T-helper 17 cell (primary cell): ENCODE data around the gene LECT2. TPM values are rescaled to one million over a fixed set of nuclear protein-coding genes. Genes with fewer than 3 reads are reported as not detected.

Experiments
- ATAC-seq: fragments of 150-1000 bp; cut with Tn5 transposase; 2 replicates; pipeline ENCODE4 v1.10.0; 2021; ENCODE audit warnings: mild to moderate bottlenecking, moderate library complexity
- DNase-seq, 3 donors: peaks; one replicate each; pipeline versions ENCODE4 v3.0.0 to v3.0.0-alpha.2; 2020 to 2021
- H3K9me3 ChIP-seq: one replicate; pipeline ENCODE4 v1.7.0; 2013; ENCODE audit warnings: low read length, mild to moderate bottlenecking; ENCODE audit not compliant: control insufficient read depth, poor library complexity, severe bottlenecking
- H3K27ac Mint-ChIP-seq: one replicate; pipeline ENCODE4 v1.8.0; 2022; ENCODE audit warnings: mild to moderate bottlenecking, moderate library complexity, mixed read lengths
- H3K27me3 Mint-ChIP-seq: one replicate; pipeline ENCODE4 v1.8.0; 2022; ENCODE audit warnings: mixed read lengths
- H3K36me3 Mint-ChIP-seq: one replicate; pipeline ENCODE4 v1.8.0; 2022; ENCODE audit warnings: low read depth, mixed read lengths
- H3K4me1 Mint-ChIP-seq: one replicate; pipeline ENCODE4 v1.8.0; 2022; ENCODE audit warnings: mild to moderate bottlenecking, mixed read lengths
- H3K4me3 Mint-ChIP-seq: one replicate; pipeline ENCODE4 v1.8.0; 2022; ENCODE audit warnings: mild to moderate bottlenecking, moderate library complexity, mixed read lengths
- total RNA-seq, 4 donors: library from RNA in 2 of 4; stranded (reverse) in 2 of 4; gene quantifications; one replicate each; pipeline ENCODE4 v1.2.3 and lab custom pipeline; 2022 to 2026

Gene LECT2
- total RNA-seq, 2 donors from 2014 or later: not detected

DNA sequence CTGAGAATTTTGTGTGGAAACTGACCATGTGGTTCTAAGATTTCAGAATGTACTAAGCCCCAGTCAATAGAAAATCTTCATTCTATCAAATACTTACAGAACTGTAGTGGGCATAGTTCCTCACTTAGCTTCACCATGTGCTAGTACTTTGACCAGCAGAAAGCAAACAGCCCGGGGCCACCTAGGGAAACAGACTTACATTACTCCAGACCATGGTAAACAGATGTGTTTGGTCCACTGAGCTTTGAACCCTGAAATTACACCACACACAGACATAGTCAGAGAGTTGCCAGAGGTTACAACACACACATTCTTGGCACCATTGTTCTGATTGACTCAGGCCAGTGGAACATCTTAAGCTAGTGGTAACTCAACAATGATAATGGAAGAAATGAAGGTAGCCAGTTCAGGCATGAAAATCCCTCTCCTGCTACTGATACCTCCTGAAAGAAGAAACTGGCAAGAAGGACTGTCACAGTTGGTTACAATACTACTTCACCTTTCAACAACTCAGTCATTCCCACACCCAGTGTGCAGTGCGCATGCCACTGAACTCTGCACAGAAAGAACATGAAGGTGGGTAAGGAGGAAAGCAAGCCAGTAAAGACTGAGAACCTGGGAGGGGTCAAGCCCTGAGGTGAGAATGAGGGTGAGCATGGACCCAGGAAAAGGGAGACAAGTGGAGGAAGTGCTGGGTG is 18.7 kb upstream of the LECT2 start:
- Mint-ChIP-seq H3K4me1 (no peaks in the 10 kb centered on the region), H3K4me3 (no peak overlapping the region)

DNA sequence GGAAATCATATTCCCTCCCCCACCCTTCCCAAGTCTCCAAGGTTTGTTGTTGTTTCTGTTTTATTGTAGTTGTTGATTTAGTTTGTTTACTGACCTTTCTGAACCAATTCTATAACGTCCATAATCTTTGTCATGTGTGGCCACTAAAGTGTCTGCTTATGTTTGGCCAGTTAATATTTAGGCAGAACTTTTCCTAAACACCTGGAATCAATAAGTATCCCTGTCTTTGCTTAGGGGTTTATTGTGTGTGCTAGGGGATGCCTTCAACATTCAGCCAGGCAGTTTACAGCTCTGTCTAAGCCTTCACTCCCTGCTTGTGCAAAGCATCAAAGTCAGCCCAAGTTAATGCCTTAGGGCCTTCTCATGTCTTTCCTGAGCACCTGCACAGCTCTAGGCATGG is 16.9 kb upstream of the LECT2 start:
- no peak overlapping the region for H3K4me3 Mint-ChIP-seq
- H3K27me3 Mint-ChIP-seq: peaks cover 42% of the 10 kb centered on the region
- ATAC-seq: no peak
- no peak overlapping the region for H3K27ac Mint-ChIP-seq
- no peaks in the 10 kb centered on the region for H3K36me3 Mint-ChIP-seq
- no peaks in the 10 kb centered on the region for H3K4me1 Mint-ChIP-seq
- no peak for DNase-seq
- no peaks in the 10 kb centered on the region for H3K9me3 ChIP-seq

More for the DNA sequence above, 18.7 kb upstream of the LECT2 start:
- DNase-seq: no peak
- Mint-ChIP-seq H3K27ac (no peak overlapping the region), H3K27me3 (peaks cover 50% of the 10 kb centered on the region), H3K36me3 (no peaks in the 10 kb centered on the region)
- no peaks in the 10 kb centered on the region for H3K9me3 ChIP-seq
- no peak for ATAC-seq

DNA sequence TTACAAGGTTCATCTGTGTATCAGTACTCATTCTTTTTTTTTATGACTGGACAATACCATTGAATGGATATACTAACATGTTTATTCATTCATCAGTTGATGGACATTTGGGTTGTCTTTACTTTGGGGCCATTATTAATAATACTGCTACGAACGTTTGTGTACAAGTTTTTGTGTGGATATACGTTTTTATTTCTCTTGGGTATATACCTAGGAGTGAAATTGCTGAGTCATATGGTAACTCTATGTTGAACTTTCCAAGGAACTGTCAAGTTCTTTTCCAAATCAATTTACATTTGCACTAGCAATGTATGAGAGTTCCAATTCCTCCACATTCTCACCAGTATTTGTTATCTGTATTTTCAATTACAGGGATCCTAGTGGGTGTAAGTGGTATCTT is 12.0 kb upstream of the LECT2 start:
- Mint-ChIP-seq H3K4me1 (no peaks in the 10 kb centered on the region), H3K36me3 (no peaks in the 10 kb centered on the region)
- ATAC-seq: no peak

DNA sequence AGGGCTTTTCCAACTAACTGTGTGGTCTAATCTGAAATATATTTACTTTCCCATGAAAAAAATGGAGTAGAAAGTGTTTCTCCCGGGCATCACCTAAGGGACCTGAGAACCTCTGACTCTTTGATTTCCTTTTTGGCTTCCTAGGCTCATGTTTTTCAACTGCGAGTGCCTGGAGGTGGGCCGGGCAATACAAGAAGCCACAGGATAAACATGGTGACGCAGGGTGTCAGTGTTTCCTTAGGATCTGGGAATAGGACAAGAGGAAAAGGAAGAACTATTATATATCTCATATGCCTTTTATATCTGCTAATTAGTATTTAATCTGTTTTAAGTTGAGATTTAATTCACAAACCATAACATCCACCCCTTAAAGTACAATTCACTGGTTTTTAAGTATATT is 11.4 kb upstream of the LECT2 start:
- no peak overlapping the region for H3K27ac Mint-ChIP-seq

More for the DNA sequence above, 12.0 kb upstream of the LECT2 start:
- no peak overlapping the region for H3K27ac Mint-ChIP-seq
- H3K4me3 Mint-ChIP-seq: no peak overlapping the region
- no peaks in the 10 kb centered on the region for H3K9me3 ChIP-seq
- DNase-seq: no peak
- H3K27me3 Mint-ChIP-seq: peaks cover 19% of the 10 kb centered on the region

DNA sequence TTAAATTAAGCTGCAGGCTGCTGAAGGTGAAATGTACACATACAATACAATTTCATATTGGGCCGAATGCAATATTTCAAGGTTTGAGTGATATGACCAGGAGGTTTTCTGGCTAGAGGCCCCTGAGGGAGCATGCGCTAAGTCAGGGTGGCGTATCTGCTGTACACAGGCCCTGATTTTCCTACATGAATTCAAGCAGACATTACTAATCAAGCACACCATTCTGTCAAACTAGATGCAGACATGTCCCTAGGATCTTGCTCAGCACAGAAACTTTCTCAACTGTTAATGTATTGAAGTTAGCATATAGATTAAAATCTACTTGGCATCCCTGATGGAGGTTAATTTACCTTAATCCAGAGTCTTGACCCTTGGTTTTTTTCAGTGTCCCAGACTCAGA is 10.7 kb upstream of the LECT2 start:
- H3K9me3 ChIP-seq: no peaks in the 10 kb centered on the region
- no peak for ATAC-seq
- no peak overlapping the region for H3K27ac Mint-ChIP-seq
- no peaks in the 10 kb centered on the region for H3K36me3 Mint-ChIP-seq
- H3K27me3 Mint-ChIP-seq: peaks cover 19% of the 10 kb centered on the region
- no peak overlapping the region for H3K4me3 Mint-ChIP-seq
- DNase-seq: no peak
- H3K4me1 Mint-ChIP-seq: no peaks in the 10 kb centered on the region

More for the DNA sequence above, 11.4 kb upstream of the LECT2 start:
- ATAC-seq (no peak), DNase-seq (no peak)
- Mint-ChIP-seq H3K4me3 (no peak overlapping the region), H3K27me3 (peaks cover 19% of the 10 kb centered on the region), H3K4me1 (no peaks in the 10 kb centered on the region), H3K36me3 (no peaks in the 10 kb centered on the region)
- H3K9me3 ChIP-seq: no peaks in the 10 kb centered on the region

DNA sequence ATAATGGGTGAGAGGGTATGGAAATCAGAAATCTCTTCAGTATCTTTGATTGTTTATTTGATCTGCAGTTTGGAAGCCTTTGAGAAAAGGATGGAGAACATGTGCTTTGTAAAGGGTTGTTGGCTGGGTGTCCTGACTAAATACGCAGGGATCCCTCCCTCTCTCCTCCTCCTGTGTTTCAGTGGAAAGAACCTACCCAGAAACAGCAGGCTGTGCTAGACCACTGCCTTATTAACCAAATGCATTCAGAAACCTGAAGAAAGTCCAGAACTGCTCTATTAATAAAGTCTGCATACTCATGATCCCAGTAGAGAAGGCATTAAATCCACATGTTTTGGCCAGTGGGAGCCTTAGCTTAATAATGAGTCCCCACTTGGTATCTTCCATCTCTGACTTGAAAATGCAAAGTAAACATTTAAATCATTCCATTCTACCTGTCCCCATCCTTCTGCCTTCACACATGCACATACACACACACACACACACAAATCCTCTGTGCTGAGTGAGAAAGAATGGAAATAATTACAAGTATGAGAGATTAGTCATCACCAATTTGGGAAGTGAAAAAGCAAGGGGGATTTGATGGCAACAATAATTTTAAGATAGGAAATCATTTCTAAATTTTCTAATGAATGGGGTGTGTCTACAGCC is 10.0 kb upstream of the LECT2 start:
- ATAC-seq: no peak
- Mint-ChIP-seq H3K4me1 (no peaks in the 10 kb centered on the region), H3K4me3 (no peak overlapping the region), H3K36me3 (no peaks in the 10 kb centered on the region), H3K27ac (no peak overlapping the region), H3K27me3 (peaks cover 24% of the 10 kb centered on the region)
- H3K9me3 ChIP-seq: no peaks in the 10 kb centered on the region
- no peak for DNase-seq

DNA sequence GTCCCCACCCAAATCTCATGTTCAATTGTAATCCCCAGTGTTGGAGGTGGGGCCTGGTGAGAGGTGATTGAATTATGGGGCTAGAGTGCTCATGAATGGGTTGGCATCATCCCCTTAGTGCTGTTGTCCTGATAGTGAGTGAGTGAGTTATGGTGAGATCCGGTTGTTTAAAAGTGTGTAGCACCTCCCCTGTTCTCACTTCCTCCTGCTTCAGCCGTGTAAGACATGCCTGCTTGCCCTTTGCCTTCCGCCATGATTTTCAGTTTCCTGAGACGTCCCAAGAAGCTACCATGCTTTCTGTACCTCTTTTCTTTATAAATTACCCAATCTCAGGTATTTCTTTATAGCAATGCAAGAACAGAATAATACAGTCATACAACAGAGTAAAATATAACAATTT is 742 bp upstream of the LECT2 start:
- Mint-ChIP-seq H3K4me3 (no peak overlapping the region), H3K4me1 (peaks cover 4% of the 10 kb centered on the region), H3K36me3 (peaks cover 3% of the 10 kb centered on the region), H3K27ac (no peak overlapping the region), H3K27me3 (peaks cover 56% of the 10 kb centered on the region)
- H3K9me3 ChIP-seq: no peaks in the 10 kb centered on the region
- DNase-seq (no peak), ATAC-seq (no peak)

DNA sequence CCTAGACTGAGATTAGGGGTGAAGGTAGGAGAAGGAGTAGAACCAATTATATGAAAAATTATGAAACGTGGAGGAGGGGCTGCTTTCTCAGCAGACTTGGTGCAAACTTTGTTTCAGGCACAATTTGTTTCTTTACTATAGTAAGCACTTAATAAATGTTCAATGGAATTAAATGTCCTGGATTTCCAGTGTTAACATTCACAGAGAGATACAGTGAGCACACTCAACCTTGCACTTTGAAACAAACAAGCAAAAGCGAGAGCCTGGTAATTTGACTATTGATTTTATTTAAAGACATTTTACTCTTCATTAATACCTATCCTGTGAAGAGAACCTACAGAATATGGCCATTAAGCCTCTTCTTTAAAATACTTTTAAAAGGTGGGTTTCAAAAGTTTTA is 933 bp downstream of the LECT2 start:
- H3K36me3 Mint-ChIP-seq: peaks cover 3% of the 10 kb centered on the region
- ATAC-seq (no peak), DNase-seq (no peak)
- peaks cover 53% of the 10 kb centered on the region for H3K27me3 Mint-ChIP-seq
- H3K9me3 ChIP-seq: no peaks in the 10 kb centered on the region
- H3K4me1 Mint-ChIP-seq: peaks cover 6% of the 10 kb centered on the region
- no peak overlapping the region for H3K4me3 Mint-ChIP-seq
- no peak overlapping the region for H3K27ac Mint-ChIP-seq

DNA sequence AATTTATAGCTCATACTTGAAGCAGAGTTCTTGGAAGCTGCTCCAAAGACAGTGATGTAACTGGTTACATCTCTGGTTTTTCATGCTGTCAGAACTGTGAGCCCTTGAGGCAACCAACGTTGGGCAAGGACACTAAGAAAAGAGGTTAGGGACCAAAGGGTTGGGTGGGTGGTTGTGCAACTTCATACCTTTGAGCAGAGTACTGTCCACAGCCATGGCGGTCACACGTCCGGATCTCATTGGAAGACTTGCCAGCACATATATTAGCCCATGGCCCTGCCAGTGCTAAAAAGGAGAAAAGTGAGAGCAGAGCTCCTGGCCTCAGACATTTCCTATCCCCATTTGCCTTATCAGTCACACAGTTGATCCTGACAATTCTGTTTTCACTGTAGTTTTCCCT is 2.1 kb downstream of the LECT2 start:
- no peaks in the 10 kb centered on the region for H3K36me3 Mint-ChIP-seq
- no peak overlapping the region for H3K27ac Mint-ChIP-seq
- H3K27me3 Mint-ChIP-seq: peaks cover 45% of the 10 kb centered on the region

DNA sequence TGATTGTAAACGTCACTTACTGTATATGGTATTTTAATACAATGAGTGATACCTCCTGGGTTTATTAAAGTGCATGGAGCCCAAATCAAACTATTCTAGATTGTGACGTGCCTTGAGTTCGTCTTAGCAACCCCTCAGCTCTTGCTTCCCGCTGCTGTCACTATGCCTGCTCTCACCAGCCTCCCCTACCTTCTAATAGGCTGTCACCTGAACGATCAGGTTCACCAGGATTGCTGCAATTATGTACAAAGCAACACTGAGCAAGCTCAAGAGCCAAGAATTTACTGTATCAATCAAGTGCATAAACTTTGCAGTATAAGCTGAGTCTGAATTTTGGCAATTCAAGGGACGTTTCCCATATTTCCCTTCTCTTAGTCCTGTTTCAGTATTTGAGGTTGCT is 3.0 kb downstream of the LECT2 start:
- H3K9me3 ChIP-seq: no peaks in the 10 kb centered on the region
- DNase-seq: no peak
- Mint-ChIP-seq H3K4me3 (no peak overlapping the region), H3K4me1 (peaks cover 4% of the 10 kb centered on the region), H3K27me3 (peaks cover 41% of the 10 kb centered on the region), H3K27ac (no peak overlapping the region), H3K36me3 (no peaks in the 10 kb centered on the region)
- no peak for ATAC-seq

More for the DNA sequence above, 2.1 kb downstream of the LECT2 start:
- no peaks in the 10 kb centered on the region for H3K9me3 ChIP-seq
- ATAC-seq: no peak
- Mint-ChIP-seq H3K4me1 (peaks cover 4% of the 10 kb centered on the region), H3K4me3 (no peak overlapping the region)
- DNase-seq: no peak

DNA sequence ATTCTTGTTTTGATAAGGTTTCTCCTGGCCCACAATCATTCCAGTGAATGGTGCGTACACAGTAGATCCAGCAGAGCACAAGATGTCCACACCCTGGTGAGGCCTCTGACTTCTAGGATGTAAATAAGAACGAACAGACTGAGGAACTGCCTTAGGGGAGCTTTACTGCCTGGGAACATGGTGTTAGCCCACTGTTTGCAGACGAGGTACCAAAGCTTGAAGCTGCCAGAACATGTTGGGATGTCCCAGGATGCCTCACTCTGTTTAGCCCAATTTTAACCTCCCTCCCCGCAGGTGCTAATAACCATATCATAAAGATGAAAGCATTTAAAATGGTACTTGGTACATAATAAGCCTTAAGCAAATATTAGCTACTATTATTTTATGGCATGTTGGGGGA is 3.5 kb downstream of the LECT2 start:
- H3K9me3 ChIP-seq: no peaks in the 10 kb centered on the region
- no peak overlapping the region for H3K27ac Mint-ChIP-seq
- no peak overlapping the region for H3K4me3 Mint-ChIP-seq
- peaks cover 4% of the 10 kb centered on the region for H3K4me1 Mint-ChIP-seq
- no peak for ATAC-seq
- no peaks in the 10 kb centered on the region for H3K36me3 Mint-ChIP-seq
- H3K27me3 Mint-ChIP-seq: peaks cover 38% of the 10 kb centered on the region
- no peak for DNase-seq

DNA sequence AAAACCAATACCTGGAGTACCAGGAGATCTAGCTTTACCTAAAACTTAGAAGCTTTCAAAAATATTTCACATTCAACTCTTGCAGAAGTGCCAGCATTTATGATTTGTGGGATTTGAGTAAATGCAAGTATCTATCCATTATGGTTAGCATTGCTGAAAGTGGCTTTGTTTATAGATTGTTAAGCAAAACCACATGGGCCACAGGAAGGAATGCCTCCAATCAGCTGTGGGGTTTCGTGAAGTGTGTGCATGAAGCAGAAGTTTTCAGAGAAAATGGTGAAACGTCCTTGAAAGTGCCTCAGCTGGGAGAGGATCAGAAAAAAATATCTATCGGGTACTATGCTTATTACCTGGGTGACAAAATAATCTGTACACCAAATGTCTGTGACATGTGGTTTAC is 4.2 kb downstream of the LECT2 start:
- Mint-ChIP-seq H3K4me1 (peaks cover 4% of the 10 kb centered on the region), H3K36me3 (no peaks in the 10 kb centered on the region), H3K27ac (no peak overlapping the region), H3K27me3 (peaks cover 38% of the 10 kb centered on the region), H3K4me3 (no peak overlapping the region)
- DNase-seq (no peak), ATAC-seq (no peak)
- H3K9me3 ChIP-seq: no peaks in the 10 kb centered on the region

DNA sequence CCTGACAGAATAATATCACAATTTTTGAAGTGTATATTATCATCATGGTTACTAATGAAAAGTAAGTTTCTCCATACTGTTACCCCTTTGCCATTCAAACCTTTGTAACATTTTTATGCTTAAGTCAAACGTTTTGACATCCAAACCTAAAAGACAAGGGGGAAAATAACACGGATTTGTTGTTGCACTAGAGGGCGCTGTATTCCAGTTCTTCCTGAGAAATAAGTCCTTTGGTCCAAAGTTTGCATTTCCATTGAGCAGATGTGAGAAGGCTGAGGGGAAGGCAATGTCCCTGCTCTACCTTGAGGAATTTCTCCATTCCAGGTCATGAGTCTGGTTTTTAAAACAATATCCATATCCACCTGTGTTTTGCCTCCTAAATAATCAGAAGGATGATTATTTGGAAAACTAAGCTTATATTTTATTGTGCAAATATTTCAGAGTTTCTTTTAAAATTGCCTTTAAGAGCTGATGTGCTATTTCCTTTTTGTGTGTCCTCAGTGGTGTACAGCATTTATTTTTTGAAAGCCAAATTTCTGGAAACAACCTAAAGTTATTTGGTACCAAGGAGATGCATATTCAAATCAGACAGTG is 9.7 kb downstream of the LECT2 start:
- Mint-ChIP-seq H3K4me1 (no peaks in the 10 kb centered on the region), H3K27ac (no peak overlapping the region), H3K27me3 (peaks cover 35% of the 10 kb centered on the region), H3K4me3 (no peak overlapping the region), H3K36me3 (peaks cover 2% of the 10 kb centered on the region)
- no peaks in the 10 kb centered on the region for H3K9me3 ChIP-seq
- peak in 1 of 3 donors; percentile 18 for DNase-seq
- no peak for ATAC-seq

DNA sequence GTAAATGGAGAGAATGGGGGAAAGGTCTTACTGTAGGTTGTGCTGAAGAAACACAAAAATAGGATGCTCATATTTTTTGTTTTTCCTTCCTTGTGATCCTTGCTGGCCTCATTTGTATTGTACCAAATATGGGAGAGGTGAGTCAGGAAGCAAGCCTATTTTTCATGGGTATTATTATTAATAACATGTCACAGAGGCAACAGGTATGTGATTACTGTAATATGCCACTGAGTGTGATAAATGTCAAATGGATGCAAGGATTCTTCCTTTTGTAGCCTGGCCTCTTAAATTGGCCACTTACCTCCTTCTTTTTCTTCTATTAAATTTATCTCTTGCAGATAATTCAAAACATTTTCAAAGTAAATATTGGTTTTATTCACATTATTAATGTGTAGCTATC is 10.2 kb downstream of the LECT2 start:
- H3K36me3 Mint-ChIP-seq: peaks cover 2% of the 10 kb centered on the region
- DNase-seq: no peak

More for the DNA sequence above, 10.2 kb downstream of the LECT2 start:
- Mint-ChIP-seq H3K4me3 (no peak overlapping the region), H3K27me3 (peaks cover 30% of the 10 kb centered on the region), H3K4me1 (no peaks in the 10 kb centered on the region), H3K27ac (no peak overlapping the region)
- H3K9me3 ChIP-seq: no peaks in the 10 kb centered on the region
- ATAC-seq: no peak
